PFSK-1 (cell line): ENCODE results near the gene VOPP1.

Experiments used
- REST ChIP-seq, 2 experiments: IDR thresholded peaks; 2 replicates each; pipeline versions ENCODE4 v1.6.1 to v1.8.0; 2011 to 2012; ENCODE audit warnings: low read depth in 2 of 2, low read length in 2 of 2, control low read depth in 1 of 2, inconsistent platforms in 1 of 2, mild to moderate bottlenecking in 1 of 2, moderate library complexity in 1 of 2; ENCODE audit not compliant: insufficient read depth in 1 of 2
- SIN3A ChIP-seq: IDR thresholded peaks from 2 replicates; pipeline ENCODE4 v1.6.1; 2012; ENCODE audit warnings: mild to moderate bottlenecking, low read length, moderate library complexity, borderline replicate concordance; ENCODE audit not compliant: insufficient read depth

DNA sequence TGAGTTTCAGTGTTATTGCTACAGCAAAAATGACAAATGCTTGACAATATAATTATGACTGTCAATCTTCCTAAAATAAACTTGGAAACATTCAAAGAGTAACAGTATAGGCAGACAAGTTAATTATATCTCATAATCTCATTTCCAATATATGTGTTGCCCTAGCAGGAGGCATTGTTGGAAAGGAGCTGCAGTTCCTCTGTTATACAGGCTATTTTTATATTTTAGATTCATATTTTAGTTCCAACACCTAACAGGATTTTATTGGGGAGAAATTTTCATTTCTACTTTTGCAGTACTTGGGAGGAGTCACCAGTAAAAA lies 19.3 kb downstream of the VOPP1 start:
- TF ChIP-seq REST (IDR thresholded peaks at IDR 0.05; ENCODE audit: insufficient read depth in 1 of 2, low read depth in 2 of 2, low read length in 2 of 2) (no peak), SIN3A (no peak)
